ENCODE measurements around the gene THRA.

DNA sequence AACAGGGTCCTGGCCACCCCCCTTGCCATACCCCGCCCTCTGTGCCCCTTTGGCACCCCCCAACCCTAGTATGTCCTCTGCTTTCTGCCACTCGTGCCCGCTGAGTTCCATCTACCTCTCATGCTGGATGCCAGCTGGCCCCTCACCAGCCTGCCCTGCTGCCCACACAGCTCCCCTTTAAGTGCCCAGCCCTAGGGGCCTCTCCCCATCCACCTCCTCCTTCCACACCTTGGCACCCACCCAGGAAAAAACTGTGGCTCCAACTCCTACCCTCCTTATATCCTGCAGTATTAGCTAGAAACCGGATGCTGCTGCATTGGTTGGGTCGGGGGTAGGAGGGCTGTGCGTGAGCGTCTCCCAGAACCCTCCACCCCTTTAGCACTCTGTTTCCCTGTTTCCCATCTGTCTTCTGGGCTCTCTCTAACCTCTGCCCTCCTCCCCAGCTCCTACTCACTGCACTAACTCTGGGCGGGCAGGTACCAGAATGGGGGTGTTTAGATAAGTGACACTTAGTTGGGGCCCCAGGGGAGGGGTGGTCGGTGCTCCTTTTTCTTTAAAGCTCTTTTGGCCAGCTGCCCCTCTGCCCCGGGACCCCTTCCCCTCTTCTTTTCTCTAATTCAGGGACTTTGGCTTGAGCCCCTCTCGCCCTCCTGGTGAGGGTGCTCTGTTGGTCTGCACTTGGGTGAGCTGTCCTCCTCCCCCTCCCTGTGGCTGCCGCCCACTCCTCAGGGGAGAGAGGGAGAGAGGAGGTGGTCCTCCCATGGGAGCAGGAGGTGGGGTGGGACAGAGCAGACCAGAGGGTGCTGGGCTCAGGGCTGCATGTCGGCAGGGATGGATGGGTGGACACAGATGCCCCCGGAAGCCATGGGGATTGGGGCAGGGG lies 27.7 kb downstream of the THRA start:
- TF ChIP-seq, protein P1, sequence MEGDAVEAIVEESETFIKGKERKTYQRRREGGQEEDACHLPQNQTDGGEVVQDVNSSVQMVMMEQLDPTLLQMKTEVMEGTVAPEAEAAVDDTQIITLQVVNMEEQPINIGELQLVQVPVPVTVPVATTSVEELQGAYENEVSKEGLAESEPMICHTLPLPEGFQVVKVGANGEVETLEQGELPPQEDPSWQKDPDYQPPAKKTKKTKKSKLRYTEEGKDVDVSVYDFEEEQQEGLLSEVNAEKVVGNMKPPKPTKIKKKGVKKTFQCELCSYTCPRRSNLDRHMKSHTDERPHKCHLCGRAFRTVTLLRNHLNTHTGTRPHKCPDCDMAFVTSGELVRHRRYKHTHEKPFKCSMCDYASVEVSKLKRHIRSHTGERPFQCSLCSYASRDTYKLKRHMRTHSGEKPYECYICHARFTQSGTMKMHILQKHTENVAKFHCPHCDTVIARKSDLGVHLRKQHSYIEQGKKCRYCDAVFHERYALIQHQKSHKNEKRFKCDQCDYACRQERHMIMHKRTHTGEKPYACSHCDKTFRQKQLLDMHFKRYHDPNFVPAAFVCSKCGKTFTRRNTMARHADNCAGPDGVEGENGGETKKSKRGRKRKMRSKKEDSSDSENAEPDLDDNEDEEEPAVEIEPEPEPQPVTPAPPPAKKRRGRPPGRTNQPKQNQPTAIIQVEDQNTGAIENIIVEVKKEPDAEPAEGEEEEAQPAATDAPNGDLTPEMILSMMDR (IDR thresholded peaks at IDR 0.05) = no peak
- TF ChIP-seq ELF1 (IDR thresholded peaks at IDR 0.05) (no peak), JUND (IDR thresholded peaks at IDR 0.05) (no peak), EZH2phosphoT487 (IDR thresholded peaks at IDR 0.05; ENCODE audit: borderline replicate concordance, low read depth) (no peak), POLR2AphosphoS5 (IDR thresholded peaks at IDR 0.05; ENCODE audit: low read depth, low read length) (no peak), RCOR1 (IDR thresholded peaks at IDR 0.05; ENCODE audit: low read length) (no peak)
- TF ChIP-seq, protein P2, sequence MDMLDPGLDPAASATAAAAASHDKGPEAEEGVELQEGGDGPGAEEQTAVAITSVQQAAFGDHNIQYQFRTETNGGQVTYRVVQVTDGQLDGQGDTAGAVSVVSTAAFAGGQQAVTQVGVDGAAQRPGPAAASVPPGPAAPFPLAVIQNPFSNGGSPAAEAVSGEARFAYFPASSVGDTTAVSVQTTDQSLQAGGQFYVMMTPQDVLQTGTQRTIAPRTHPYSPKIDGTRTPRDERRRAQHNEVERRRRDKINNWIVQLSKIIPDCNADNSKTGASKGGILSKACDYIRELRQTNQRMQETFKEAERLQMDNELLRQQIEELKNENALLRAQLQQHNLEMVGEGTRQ (IDR thresholded peaks at IDR 0.05; ENCODE audit: borderline replicate concordance, low read depth, low read length) = no peak
- TF ChIP-seq, protein P3, sequence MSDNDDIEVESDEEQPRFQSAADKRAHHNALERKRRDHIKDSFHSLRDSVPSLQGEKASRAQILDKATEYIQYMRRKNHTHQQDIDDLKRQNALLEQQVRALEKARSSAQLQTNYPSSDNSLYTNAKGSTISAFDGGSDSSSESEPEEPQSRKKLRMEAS (IDR thresholded peaks at IDR 0.05; ENCODE audit: low read depth) = no peak

Data from SK-N-SH (cell line).